Fibroblast of mammary gland (primary cell): ENCODE data around the gene EIPR1.

Source experiments
- DNase-seq: peaks from one replicate; pipeline ENCODE4 v3.0.0-alpha.2; 2010; ENCODE audit warnings: low read depth
- H3K4me3 ChIP-seq: 2 replicates; pipeline ENCODE4 v1.5.1; 2011; ENCODE audit warnings: low read depth, mild to moderate bottlenecking, low read length, moderate library complexity; ENCODE audit not compliant: control insufficient read depth
- TF ChIP-seq, protein P1 (sequence below): conservative IDR thresholded peaks from 2 replicates; pipeline ENCODE4 v1.5.1; 2011; ENCODE audit warnings: low read depth, low read length, inconsistent platforms; ENCODE audit not compliant: control insufficient read depth, insufficient read depth

The EIPR1 gene

DNA sequence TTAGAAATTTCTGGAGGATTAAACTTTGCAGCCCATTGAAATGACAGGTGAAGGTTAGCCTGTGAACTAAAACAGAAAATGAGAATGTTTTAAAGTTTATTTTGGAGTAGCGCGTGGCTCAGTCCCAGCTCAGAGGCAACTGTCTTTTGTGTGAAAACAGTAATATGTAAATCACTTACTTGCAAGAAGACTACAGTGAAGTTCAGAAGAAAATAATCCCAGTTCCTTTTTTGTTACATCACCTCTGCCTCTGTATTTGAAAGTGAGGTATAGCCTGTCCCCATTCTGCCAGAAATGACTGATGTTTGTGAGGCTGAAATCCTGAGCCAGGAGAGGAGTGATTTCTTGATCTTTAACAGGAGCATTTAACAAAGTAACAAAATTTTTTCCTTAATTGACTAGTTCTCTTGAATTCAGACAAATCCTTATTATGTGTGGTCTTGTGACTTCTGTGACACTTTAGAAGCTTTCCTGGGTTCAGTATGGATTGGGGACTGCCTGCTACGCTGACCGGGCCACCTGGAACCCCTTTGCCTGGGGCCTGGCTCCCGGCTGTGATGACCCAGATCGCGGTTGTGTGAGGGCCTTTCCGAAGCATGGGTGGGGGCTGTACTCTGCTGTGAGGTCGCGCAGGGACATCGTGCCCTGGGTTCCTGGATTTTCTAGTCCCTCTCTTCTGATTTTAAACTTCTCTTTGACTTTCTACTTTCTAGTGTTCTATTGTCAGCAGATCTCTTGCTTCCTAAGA lies 26.1 kb upstream of the EIPR1 start:
- H3K4me3 ChIP-seq: no peak overlapping the region
- TF ChIP-seq, protein P1, sequence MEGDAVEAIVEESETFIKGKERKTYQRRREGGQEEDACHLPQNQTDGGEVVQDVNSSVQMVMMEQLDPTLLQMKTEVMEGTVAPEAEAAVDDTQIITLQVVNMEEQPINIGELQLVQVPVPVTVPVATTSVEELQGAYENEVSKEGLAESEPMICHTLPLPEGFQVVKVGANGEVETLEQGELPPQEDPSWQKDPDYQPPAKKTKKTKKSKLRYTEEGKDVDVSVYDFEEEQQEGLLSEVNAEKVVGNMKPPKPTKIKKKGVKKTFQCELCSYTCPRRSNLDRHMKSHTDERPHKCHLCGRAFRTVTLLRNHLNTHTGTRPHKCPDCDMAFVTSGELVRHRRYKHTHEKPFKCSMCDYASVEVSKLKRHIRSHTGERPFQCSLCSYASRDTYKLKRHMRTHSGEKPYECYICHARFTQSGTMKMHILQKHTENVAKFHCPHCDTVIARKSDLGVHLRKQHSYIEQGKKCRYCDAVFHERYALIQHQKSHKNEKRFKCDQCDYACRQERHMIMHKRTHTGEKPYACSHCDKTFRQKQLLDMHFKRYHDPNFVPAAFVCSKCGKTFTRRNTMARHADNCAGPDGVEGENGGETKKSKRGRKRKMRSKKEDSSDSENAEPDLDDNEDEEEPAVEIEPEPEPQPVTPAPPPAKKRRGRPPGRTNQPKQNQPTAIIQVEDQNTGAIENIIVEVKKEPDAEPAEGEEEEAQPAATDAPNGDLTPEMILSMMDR: no peak
- DNase-seq: no peak

GRCh38 chr2:3399829-3400228 lies 22.2 kb upstream of the EIPR1 start:
- TF ChIP-seq, protein P1: no peak
- DNase-seq: no peak
- H3K4me3 ChIP-seq: no peak overlapping the region

- TF ChIP-seq, protein P1: no peak
- no peak overlapping the region for H3K4me3 ChIP-seq
- DNase-seq: no peak
Observed at GRCh38 chr2:3399381-3399780, 21.8 kb upstream of the EIPR1 start.

GRCh38 chr2:3398857-3399256 lies 21.2 kb upstream of the EIPR1 start:
- no peak overlapping the region for H3K4me3 ChIP-seq
- TF ChIP-seq, protein P1: no peak
- no peak for DNase-seq

DNA sequence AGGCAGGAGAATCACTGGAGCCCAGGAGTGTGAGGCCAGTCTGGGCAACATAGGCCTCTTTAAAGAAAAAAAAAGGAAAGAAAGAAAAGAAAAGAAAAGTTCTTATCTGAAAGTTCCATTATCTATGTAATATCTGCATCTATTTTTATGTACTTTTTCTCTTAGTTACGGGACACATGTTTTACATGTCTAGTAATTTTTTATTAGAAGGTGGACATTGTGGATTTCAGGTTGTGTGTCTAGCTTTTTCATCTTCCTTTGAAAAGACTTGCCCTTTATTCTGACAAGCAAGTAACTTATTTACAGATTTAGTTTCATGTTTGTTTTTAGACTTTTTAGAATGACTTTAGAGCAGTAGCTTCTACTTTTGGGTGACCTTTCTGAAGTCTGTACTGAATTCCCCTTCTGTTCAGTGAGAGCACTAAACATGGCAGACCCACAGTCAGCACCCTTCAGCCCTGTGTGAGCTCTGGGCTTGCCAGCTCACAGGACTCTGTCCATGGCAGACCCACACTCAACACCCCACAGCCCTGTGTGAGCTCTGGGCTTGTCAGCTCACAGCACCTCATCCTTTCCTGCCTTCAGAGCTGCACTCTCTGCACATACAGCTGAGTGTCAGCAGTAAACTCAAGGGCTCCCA lies 19.4 kb upstream of the EIPR1 start:
- TF ChIP-seq, protein P1: no peak
- DNase-seq: no peak
- H3K4me3 ChIP-seq: no peak overlapping the region

- no peak overlapping the region for H3K4me3 ChIP-seq
- DNase-seq: no peak
- TF ChIP-seq, protein P1: no peak
Observed at GRCh38 chr2:3392216-3392615, 14.6 kb upstream of the EIPR1 start.
